Fibroblast of lung (primary cell): Measurements from ENCODE around the gene SLC35A4.

Experiments
- EZH2 ChIP-seq: IDR thresholded peaks from 2 replicates; pipeline ENCODE4 v1.5.1; 2012; ENCODE audit warnings: low read length, control low read depth, mild to moderate bottlenecking; ENCODE audit errors: missing control alignments
- TF ChIP-seq, protein P1 (sequence below), 2 donors: IDR thresholded peaks in 1 of 2; conservative IDR thresholded peaks in 1 of 2; 1 replicate in 1 of 2; 2 replicates in 1 of 2; pipeline ENCODE4 v1.5.1; 2011 to 2012; ENCODE audit warnings: low read length in 2 of 2, control low read depth in 1 of 2, inconsistent platforms in 1 of 2, low read depth in 1 of 2, mild to moderate bottlenecking in 1 of 2

GRCh38 chr5:140575309-140575708 lies 10.7 kb downstream of the SLC35A4 start:
- TF ChIP-seq, protein P1, sequence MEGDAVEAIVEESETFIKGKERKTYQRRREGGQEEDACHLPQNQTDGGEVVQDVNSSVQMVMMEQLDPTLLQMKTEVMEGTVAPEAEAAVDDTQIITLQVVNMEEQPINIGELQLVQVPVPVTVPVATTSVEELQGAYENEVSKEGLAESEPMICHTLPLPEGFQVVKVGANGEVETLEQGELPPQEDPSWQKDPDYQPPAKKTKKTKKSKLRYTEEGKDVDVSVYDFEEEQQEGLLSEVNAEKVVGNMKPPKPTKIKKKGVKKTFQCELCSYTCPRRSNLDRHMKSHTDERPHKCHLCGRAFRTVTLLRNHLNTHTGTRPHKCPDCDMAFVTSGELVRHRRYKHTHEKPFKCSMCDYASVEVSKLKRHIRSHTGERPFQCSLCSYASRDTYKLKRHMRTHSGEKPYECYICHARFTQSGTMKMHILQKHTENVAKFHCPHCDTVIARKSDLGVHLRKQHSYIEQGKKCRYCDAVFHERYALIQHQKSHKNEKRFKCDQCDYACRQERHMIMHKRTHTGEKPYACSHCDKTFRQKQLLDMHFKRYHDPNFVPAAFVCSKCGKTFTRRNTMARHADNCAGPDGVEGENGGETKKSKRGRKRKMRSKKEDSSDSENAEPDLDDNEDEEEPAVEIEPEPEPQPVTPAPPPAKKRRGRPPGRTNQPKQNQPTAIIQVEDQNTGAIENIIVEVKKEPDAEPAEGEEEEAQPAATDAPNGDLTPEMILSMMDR (conservative IDR thresholded peaks at IDR 0.05 in 1 of 2, IDR thresholded peaks at IDR 0.05 in 1 of 2; ENCODE audit: low read depth in 1 of 2, low read length in 2 of 2) = peak; percentile 45 to 51
- no peak for TF ChIP-seq EZH2
